ENCODE measurements around the gene IL34.

DNA sequence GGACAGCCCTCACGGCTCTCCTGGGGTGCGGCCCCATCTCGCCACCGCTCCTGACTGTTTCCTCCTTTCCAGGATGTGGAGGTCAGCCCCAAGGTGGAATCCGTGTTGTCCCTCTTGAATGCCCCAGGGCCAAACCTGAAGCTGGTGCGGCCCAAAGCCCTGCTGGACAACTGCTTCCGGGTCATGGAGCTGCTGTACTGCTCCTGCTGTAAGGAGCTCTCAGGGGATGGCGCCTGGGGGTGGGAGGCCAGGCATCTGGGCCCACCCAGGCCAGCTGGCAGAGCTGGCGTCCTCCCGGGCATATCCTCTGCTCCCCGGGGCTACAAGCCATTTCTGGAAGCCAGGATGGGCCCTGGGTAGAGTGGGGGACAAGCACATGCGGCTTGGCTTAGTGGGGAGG, 13.2 kb downstream of the IL34 start:
- TF ChIP-seq CTCF (IDR thresholded peaks at IDR 0.05) = no peak
- no peak for TF ChIP-seq POLR2A (IDR thresholded peaks at IDR 0.05)
